NT2/D1 (cell line): ENCODE measurements around the gene EGFLAM.

Experiments used
- DNase-seq: peaks from one replicate; pipeline ENCODE4 v3.0.0-alpha.2; 2011; ENCODE audit warnings: low read depth, low spot score
- H3K27me3 ChIP-seq: 2 replicates; pipeline ENCODE4 v1.6.0; 2011; ENCODE audit warnings: mild to moderate bottlenecking; ENCODE audit not compliant: insufficient read length, insufficient read depth
- H3K36me3 ChIP-seq: 2 replicates; pipeline ENCODE4 v1.6.1; 2011; ENCODE audit warnings: mild to moderate bottlenecking, low read length, mixed read lengths; ENCODE audit not compliant: insufficient read depth, insufficient read length
- H3K4me1 ChIP-seq: 2 replicates; pipeline ENCODE4 v1.5.1; 2011; ENCODE audit not compliant: insufficient read depth, insufficient read length
- H3K4me3 ChIP-seq: 2 replicates; pipeline ENCODE4 v1.5.1; 2011; ENCODE audit warnings: low read depth; ENCODE audit not compliant: insufficient read length
- H3K9ac ChIP-seq: 2 replicates; pipeline ENCODE4 v1.6.0; 2011; ENCODE audit warnings: low read depth; ENCODE audit not compliant: insufficient read length
- H3K9me3 ChIP-seq: 2 replicates; pipeline ENCODE4 v1.5.1; 2011; ENCODE audit warnings: mild to moderate bottlenecking, low read length; ENCODE audit not compliant: insufficient read depth
- SUZ12 ChIP-seq: IDR thresholded peaks from 2 replicates; pipeline ENCODE4 v1.6.1; 2011; ENCODE audit not compliant: insufficient read length, insufficient read depth; ENCODE audit errors: extremely low read depth
- YY1 ChIP-seq: IDR thresholded peaks from 2 replicates; pipeline ENCODE4 v1.6.1; 2011; ENCODE audit not compliant: insufficient read length, insufficient read depth
- ZNF274 ChIP-seq: IDR thresholded peaks from 2 replicates; pipeline ENCODE4 v1.6.1; 2011; ENCODE audit warnings: mild to moderate bottlenecking, low read depth, low read length

Gene EGFLAM

DNA sequence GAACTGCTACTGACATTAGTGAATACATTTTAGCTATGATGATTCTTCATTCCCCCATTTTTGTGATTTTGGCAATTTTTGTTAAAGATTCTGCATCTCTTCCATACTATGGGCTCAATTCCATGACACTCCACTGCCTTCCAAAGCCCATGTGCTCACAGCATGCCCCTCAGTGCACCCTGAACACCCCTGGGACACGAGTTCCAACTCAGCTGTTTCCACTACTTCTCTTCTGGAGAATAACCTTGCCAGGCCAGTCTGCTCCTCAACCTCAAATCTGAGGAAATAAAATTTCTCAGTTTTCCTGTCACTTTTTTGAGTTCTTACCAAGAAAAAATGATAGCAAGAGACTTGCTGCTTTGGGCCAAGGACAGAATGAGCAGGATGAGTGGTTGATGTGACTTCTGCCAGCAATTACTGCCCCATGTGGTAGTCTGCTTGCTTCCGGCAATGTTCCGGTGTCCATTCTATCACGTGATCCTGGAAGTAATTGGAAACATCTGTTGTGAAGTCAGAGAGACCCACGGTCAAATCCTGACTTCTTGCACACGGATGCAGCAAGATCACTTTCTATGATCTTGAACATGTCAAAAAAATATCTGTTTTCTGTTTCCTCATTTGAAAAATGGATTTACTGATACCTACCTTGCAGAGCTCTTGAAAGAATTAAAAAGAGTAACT, 58.3 kb downstream of the EGFLAM start:
- DNase-seq, result no peak
- Histone ChIP-seq H3K27me3 (no peaks in the 10 kb centered on the region), H3K36me3 (no peaks in the 10 kb centered on the region)

DNA sequence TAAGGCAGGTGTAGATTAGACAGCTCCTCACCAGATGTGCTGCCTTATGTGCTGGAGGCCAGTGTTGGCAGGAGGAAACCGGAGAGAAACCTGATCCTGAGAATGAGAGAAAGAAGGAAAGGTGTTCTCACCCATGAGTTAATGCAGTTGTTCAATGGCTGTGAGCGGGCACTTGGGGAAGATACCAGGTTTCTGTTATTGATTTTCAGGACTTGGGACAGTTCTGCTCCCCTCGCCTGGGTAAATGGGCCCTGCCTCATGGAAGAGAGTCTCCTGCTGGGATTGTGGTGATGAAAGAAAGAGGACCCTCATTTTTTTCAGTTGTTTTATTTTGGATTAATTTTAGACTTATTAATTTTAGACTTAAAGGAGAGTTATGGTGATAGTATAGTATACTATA, 59.5 kb downstream of the EGFLAM start:
- Histone ChIP-seq H3K9ac (no peak overlapping the region), H3K4me1 (no peaks in the 10 kb centered on the region), H3K36me3 (no peaks in the 10 kb centered on the region), H3K9me3 (peaks cover 3% of the 10 kb centered on the region; the same call in 1 of the 2 replicates), H3K27me3 (no peaks in the 10 kb centered on the region), H3K4me3 (no peak overlapping the region)
- TF ChIP-seq YY1 (no peak), ZNF274 (no peak)
- no peak for DNase-seq

More for the DNA sequence above, 58.3 kb downstream of the EGFLAM start:
- H3K9ac ChIP-seq, result no peak overlapping the region
- H3K9me3 ChIP-seq, result peaks cover 3% of the 10 kb centered on the region; the same call in 1 of the 2 replicates
- TF ChIP-seq YY1, result no peak
- TF ChIP-seq ZNF274, result no peak
- no peak for TF ChIP-seq SUZ12
- H3K4me3 ChIP-seq, result no peak overlapping the region
- H3K4me1 ChIP-seq, result no peaks in the 10 kb centered on the region

DNA sequence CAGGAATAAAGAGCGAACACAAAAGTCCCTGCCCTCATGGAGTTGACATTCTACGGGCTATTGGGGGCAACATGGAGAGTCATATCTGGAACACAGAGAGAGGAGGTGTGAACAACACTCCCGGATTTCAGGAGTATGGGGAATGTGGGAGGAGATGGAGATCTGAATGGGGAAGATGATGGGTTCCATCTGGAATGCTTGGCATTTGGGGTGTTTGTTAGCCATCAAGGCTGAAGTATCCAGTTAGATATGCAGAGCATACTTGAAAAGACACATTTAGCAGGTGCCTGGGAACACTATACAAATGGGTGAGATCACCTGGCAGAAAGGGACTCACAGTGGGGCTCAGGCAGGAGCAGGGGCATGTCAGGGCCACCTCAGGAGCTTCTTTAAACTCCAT, 61.1 kb downstream of the EGFLAM start:
- Histone ChIP-seq H3K4me3 (no peak overlapping the region), H3K9me3 (peaks cover 3% of the 10 kb centered on the region; the same call in 1 of the 2 replicates), H3K9ac (no peak overlapping the region), H3K4me1 (no peaks in the 10 kb centered on the region), H3K27me3 (no peaks in the 10 kb centered on the region), H3K36me3 (no peaks in the 10 kb centered on the region)
- DNase-seq, result no peak
- TF ChIP-seq SUZ12 (no peak), YY1 (no peak), ZNF274 (no peak)

DNA sequence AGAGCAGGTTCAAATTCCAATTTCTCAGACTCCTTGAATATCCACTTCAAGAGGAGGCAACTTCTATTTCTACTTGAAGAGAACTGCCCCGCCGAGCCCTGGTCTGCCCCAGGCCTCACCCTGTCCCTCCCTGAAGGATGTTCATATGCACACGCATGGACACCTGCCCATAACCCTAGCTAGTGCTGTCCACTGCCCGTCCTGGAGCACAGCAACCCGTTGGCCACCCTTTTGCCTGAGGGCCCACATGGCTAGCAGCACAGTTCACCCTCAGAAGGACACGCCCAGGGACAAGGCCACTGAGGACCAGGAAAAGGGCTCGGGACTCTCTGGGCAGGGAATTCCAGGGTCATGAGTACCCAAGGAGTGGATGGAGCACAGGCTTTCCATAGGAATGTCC, 63.6 kb downstream of the EGFLAM start:
- no peak for DNase-seq
- Histone ChIP-seq H3K36me3 (no peaks in the 10 kb centered on the region), H3K9me3 (peaks cover 3% of the 10 kb centered on the region; the same call in 1 of the 2 replicates), H3K4me3 (no peak overlapping the region), H3K27me3 (no peaks in the 10 kb centered on the region), H3K9ac (no peak overlapping the region), H3K4me1 (no peaks in the 10 kb centered on the region)
- TF ChIP-seq SUZ12, result no peak
- no peak for TF ChIP-seq YY1
- no peak for TF ChIP-seq ZNF274

DNA sequence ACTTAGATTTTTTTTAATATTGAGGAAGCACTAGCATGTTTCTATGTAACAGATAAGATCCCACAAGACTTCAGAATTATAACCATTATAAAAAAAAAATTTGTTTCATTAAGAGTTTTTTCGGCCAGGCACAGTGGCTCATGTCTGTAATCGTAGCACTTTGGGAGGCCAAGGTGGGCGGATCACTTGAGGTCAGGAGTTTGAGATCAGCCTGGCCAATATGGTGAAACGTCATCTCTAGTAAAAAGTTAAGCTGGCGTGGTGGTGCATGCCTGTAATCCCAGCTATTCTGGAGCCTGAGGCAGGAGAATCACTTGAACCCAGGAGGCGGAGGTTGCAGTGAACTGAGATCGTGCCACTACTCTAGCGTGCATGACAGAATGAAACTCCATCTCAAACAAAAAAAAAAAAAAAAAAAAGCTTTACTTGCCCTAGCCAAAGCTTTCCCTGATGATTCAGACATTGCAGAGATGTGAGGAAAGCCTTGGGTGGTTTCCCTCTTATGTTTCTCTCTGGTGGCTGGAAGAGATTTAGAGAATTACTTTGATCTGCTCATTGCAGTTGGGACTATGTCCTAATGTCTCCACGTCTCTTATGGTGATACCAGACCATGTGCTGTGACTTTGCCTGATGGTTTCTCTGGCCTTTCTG, 65.4 kb downstream of the EGFLAM start:
- peaks cover 3% of the 10 kb centered on the region; the same call in 1 of the 2 replicates for H3K9me3 ChIP-seq
- TF ChIP-seq ZNF274, result no peak
- no peak for TF ChIP-seq YY1
- no peak for TF ChIP-seq SUZ12
- H3K27me3 ChIP-seq, result no peaks in the 10 kb centered on the region
- no peaks in the 10 kb centered on the region for H3K4me1 ChIP-seq
- H3K36me3 ChIP-seq, result no peaks in the 10 kb centered on the region
- DNase-seq, result no peak
- no peak overlapping the region for H3K4me3 ChIP-seq
- no peak overlapping the region for H3K9ac ChIP-seq

DNA sequence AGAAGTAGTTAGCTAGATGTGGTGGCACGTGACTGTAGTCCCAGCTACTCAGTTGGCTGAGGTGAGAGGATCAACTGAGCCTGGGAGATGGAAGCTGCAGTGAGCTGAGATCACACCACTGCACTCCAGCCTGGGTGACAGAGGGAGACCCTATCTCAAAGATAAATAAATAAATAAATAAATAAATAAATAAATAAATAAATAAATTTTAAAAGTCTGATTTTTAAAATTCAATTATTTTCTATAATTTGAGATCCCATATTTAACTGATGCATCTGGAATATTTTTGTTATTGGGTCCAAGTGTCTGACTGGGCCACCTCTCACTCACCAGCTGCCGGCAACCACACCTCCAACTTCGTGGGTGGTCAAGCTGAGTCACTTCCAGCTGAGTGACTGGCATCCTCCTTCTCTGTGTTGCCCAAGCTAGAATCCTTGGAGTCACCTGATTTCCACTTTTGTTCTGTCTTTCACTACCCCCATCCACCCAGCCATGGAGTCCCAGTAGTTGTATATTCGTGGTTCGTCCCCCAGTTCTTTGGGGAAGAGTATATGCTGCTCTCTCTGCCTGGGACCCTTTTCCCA, 70.9 kb downstream of the EGFLAM start:
- H3K27me3 ChIP-seq, result no peaks in the 10 kb centered on the region
- H3K4me3 ChIP-seq, result no peak overlapping the region
- no peaks in the 10 kb centered on the region for H3K4me1 ChIP-seq
- H3K9ac ChIP-seq, result no peak overlapping the region
- TF ChIP-seq ZNF274, result no peak
- TF ChIP-seq SUZ12, result no peak
- TF ChIP-seq YY1, result no peak
- H3K9me3 ChIP-seq, result no peaks in the 10 kb centered on the region
- no peak for DNase-seq
- no peaks in the 10 kb centered on the region for H3K36me3 ChIP-seq

DNA sequence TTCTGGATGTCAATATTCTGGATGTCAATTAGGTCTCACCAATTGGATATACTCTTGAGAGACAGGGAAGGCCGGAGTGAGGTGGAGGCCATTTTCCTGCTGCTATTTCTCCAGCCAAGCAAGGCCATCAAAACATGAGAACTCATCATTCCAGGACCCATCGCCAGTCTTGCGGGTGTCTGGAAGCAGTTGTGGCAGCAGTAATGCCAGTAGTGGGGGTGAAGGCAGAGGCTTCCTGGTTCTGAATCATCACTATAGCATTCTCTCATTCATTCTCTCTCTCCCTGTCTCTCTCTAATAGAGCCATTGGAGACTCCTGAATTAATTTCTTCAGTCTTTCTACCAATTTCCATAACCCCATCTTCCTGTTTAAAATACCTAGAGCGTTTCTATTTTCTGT, 71.8 kb downstream of the EGFLAM start:
- no peak overlapping the region for H3K9ac ChIP-seq
- H3K9me3 ChIP-seq, result no peaks in the 10 kb centered on the region
- no peaks in the 10 kb centered on the region for H3K27me3 ChIP-seq
- no peaks in the 10 kb centered on the region for H3K4me1 ChIP-seq
- no peak overlapping the region for H3K4me3 ChIP-seq
- DNase-seq, result no peak
- no peaks in the 10 kb centered on the region for H3K36me3 ChIP-seq
- TF ChIP-seq SUZ12 (no peak), YY1 (no peak)
